ENCODE measurements around the gene MPZL1.
"Not testable (repeated sequence)": the region's sequence is repeated elsewhere in the genome, so short reads cannot be mapped to it uniquely, and the experiment has no call there.

MPZL1 gene

DNA sequence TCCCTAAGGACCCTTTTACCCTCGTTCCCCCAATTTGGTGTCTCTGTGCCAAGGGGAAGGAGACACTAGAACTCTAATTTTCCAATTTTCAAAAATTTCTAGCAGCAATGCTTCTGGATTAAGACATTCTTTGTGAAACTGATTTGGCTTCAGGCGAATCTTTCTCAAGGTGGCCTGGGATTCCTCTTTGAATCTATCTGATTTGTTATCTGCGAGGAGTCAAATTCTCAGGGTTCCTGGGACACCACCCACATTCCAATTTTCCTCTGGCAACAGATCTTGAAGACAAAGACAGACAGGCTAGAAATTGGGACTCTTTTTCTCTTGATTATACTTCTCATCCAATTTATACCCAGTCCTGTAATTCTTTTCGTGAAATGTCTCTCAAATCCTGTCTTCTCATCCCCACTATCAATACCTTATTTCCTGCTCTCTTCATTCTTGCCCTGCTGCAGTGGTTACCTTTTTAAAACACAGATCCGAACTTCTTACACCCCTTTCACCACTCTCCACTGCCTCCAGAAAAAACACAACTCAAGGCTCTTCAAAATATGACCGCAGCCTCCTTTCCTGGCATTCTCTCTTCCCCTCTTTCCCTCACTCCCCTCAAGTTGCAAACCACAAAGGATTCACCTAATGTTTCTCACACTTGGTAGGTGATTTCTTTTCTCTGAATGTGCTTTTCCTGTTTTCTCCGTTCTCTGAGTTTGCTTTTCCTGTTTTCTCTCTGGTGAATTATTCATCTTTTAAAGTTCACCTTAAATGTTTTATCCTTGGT is 2.7 kb upstream of the MPZL1 start:
- no peak for DNase-seq (ENCODE audit: extremely low read depth in 1 of 2, low read depth in 1 of 2)

DNA sequence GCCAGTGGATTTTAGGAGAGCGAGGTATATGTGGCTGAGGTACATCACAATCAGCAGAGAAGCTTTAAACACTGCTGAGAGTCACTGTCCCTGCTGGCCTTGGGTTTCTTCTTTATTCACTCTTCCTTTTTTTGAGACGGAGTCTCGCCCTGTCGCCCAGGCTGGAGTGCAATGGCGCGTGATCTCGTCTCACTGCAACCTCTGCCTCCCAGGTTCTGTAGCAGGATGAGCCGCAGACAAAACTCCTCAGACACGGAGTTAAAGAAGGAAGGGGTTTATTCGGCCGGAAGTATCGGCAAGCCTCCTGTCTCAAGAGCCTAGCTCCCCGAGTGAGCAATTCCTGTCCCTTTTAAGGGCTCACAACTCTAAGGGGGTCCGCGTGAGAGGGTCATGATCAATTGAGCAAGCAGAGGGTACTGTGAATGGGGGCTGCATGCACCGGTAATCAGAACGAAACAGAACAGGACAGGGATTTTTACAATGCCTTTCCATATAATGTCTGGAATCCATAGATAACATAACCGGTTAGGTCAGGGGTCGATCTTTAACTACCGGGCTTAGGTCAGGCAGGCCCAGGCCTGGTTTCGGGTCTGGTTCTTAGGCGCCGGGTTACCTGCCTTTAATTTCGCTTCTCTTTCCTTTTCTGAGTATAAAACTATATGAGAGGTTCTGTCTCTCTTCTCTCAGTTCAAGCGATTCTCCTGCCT is 1.9 kb upstream of the MPZL1 start:
- DNase-seq (ENCODE audit: extremely low read depth in 1 of 2, low read depth in 1 of 2), result not testable (repeated sequence)

DNA sequence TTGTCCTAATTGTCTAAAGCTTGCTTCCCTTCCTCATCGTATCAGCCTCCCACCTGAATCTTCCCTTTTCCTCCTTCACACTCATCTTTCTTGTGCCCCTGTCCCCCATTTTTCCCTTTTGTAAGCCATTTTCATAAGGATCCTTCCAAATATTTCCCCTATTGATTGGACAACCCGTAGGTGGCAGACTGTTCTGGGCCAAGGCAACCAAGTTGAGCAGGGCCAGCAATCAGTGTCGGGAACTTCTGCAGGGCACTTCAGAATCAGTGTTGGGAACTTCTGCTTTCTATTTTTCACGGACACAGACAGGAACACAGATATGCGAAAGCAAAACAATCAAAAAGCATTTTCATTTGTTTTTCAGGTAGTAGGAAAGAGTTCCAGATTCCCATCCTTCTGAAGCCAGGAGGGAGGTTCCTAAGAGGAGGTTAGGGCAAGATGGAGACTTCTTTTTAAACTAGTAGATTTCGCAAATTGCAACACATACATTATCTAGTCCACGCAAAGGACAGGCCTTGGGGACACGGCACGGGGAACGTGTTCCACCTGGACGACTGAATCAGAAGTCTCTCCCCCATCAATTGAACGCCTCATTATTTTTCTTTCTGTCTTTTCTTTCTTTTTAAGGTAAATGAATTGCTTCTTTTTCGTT is 691 bp upstream of the MPZL1 start:
- DNase-seq (ENCODE audit: extremely low read depth in 1 of 2, low read depth in 1 of 2), result no peak

- no peak for DNase-seq (ENCODE audit: extremely low read depth in 1 of 2, low read depth in 1 of 2)
Measured at GRCh38 chr1:167722152-167722869, 529 bp downstream of the MPZL1 start.

GRCh38 chr1:167722870-167723251 is 1.1 kb downstream of the MPZL1 start:
- no peak for DNase-seq (ENCODE audit: extremely low read depth in 1 of 2, low read depth in 1 of 2)

DNA sequence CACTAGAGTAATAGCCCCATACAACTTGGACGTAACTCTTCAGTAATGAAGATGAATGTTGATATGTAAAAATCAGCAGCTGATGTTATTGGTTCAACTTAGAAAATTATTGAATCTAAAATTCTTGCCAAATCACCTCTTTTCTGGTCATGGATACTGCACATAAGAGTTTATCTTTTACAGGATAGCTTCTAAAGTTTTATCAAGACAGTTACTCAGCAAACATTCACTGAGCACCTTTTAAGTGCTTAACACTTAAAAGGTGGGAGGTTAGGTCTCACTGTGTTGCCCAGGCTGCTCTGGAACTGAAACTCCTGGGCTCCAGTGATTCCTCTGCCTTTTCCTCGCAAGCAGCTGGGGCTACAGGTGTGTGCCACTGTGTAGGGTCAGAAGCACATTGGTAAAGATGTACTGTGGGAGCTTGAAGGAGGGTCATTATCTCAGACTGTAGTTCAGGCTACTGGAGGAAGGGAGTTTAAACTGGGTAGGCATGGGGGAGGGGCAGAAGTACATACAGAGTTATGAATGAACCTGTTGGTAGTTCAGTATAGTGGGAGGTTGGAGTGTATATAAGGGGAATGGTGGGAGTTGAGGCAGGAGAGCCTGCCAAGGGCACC is 2.0 kb downstream of the MPZL1 start:
- DNase-seq (ENCODE audit: extremely low read depth in 1 of 2, low read depth in 1 of 2), result no peak

- no peak for DNase-seq (ENCODE audit: extremely low read depth in 1 of 2, low read depth in 1 of 2)
Measured at GRCh38 chr1:167726008-167726407, 4.2 kb downstream of the MPZL1 start.

GRCh38 chr1:167728818-167729410 is 7.1 kb downstream of the MPZL1 start:
- DNase-seq (ENCODE audit: extremely low read depth in 1 of 2, low read depth in 1 of 2), result no peak

DNA sequence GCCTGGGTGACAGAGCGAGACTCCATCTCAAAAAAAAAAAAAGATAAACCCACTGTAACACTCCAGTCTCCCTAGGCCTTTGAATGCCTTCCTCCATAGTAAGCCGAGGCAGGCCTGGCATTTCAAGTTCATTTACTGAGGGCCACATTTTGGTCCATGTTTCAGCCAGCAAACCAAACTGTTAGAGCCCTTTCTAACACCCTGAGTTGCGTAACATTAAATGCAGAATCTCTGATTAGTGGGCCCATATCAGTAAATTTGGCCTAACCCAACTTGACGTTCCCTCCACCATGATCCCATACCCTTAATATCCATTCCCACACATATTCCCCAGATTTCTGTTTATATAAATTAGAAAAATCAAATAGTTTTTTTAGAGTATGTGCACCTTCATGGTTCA is 12.4 kb downstream of the MPZL1 start:
- DNase-seq (ENCODE audit: extremely low read depth in 1 of 2, low read depth in 1 of 2), result no peak

GRCh38 chr1:167734841-167735240 is 13.1 kb downstream of the MPZL1 start:
- no peak for DNase-seq (ENCODE audit: extremely low read depth in 1 of 2, low read depth in 1 of 2)

GRCh38 chr1:167737169-167737568 is 15.4 kb downstream of the MPZL1 start:
- DNase-seq (ENCODE audit: extremely low read depth in 1 of 2, low read depth in 1 of 2), result no peak

- DNase-seq (ENCODE audit: extremely low read depth in 1 of 2, low read depth in 1 of 2), result no peak
Measured at GRCh38 chr1:167738158-167738557, 16.4 kb downstream of the MPZL1 start.

- DNase-seq (ENCODE audit: extremely low read depth in 1 of 2, low read depth in 1 of 2), result no peak
Measured at GRCh38 chr1:167739752-167740151, 18.0 kb downstream of the MPZL1 start.

- not testable (repeated sequence) for DNase-seq (ENCODE audit: extremely low read depth in 1 of 2, low read depth in 1 of 2)
Measured at GRCh38 chr1:167741103-167741502, 19.3 kb downstream of the MPZL1 start.

DNA sequence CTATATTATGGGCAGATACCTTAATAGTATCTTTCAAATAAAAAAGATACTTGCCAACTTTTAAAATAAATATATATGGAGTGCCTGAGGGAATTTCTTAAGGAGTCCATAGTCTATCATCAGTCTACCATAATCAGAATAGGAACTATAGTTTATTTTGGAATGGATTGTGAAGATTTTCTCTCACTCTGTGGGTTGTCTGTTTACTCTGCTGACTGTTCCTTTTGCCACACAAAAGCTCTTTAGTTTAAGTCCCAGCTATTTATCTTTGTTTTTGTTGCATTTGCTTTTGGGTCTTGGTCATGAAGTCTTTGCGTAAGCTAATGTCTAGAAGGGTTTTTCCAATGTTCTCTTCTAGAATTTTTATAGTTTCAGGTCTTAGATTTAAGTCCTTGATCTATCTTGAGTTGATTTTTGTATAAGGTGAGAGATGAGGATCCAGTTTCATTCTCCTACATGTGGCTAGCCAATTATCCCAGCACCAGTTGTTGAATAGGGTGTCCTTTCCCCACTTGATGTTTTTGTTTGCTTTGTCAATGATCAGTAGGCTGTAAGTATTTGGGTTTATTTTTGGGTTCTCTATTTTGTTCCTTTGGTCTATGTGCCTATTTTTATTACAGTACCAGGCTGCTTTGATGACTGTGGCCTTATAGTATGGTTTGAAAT is 20.7 kb downstream of the MPZL1 start:
- not testable (repeated sequence) for DNase-seq (ENCODE audit: extremely low read depth in 1 of 2, low read depth in 1 of 2)

DNA sequence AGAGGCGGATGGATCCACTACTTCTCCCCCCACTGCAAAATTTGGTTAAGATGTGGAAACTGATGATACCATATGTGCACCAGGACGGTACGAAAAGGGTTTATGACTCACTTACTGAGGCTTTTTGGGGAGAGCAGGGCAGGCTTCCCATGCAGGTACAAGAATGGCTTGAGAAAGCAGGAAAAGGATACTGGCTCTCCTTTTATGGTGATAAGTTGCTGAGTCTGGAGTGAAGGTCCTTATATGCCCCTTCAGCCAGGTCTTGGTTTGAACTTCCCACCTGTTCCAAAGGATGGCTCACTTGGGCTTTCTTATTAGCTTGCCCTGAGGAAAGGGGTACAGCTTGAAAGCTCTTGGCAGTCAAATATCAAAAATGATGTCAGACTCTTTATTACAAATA is 23.1 kb downstream of the MPZL1 start:
- no peak for DNase-seq (ENCODE audit: extremely low read depth in 1 of 2, low read depth in 1 of 2)

DNA sequence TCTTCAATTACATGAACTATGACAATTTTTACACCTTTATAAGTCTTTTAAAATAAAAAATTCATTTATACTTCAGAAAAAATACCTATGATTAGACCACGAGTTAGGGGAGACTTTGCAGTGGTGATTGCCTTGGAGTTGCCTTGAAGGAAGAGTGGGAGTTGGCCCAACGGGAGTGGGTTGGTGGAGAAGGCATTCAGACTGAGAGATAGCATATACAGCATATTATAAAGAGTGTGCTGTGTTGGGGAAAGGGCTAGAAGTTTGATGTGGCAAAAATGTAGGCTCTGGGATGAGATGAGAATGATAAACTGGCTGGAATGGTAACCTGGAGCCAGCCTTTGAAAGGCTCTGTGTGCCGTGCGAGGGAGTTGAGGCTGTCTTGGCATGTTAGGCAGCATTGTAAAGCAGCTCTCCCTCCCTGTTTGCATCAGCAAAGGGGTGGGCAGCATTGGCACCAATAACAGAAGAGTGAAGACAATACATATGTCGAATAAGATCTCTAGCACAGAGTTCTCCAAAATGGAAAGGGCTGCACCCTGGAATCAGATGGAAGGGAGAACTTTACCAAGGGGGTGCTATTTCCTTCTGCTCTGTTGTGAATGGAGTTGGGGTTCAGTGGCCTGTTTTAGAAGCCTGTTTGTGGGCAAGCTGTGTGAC is 24.4 kb downstream of the MPZL1 start:
- no peak for DNase-seq (ENCODE audit: extremely low read depth in 1 of 2, low read depth in 1 of 2)

DNA sequence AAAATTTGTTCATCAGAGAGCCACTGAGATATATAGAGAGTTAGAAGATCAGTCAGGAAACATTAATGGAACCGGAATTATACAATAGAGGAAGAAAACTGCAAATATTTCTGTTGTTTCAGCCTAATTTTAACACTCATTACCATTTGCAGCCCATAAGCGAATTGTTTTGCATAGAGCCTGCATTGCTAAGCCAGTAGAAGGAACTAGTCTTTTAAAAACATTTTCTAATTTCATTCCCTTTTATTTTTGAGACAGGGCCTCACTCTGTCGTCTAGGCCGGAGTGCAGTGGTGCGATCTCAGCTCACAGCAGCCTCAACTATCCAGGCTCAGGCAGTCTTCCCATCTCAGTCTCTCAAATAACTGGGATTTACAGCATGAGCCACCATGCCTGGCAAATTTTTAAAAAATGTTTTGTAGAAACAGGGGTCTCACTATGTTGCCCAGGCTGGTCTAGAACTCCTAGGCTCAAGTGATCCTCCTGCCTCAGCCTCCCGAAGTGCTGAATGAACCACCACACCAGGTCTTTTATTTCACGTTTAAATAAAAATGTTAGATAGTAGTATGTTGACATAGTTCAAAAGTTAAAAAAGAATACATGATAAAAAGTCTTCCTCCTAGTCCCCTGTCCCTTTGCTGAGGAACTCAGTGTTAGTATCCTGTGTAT is 25.3 kb downstream of the MPZL1 start:
- DNase-seq (ENCODE audit: extremely low read depth in 1 of 2, low read depth in 1 of 2), result no peak

GRCh38 chr1:167747988-167748387 is 26.2 kb downstream of the MPZL1 start:
- DNase-seq (ENCODE audit: extremely low read depth in 1 of 2, low read depth in 1 of 2), result no peak
